GM21786 (cell line): ENCODE results near the gene DNPEP.
"Not testable (repeated sequence)": the region's sequence is repeated elsewhere in the genome, so short reads cannot be mapped to it uniquely, and the experiment has no call there.

Source experiments
- ATAC-seq: cut with Tn5 transposase; IDR thresholded peaks from one replicate; pipeline ENCODE4 v1.9.1; 2021; ENCODE audit not compliant: unreplicated experiment

The DNPEP gene

DNA sequence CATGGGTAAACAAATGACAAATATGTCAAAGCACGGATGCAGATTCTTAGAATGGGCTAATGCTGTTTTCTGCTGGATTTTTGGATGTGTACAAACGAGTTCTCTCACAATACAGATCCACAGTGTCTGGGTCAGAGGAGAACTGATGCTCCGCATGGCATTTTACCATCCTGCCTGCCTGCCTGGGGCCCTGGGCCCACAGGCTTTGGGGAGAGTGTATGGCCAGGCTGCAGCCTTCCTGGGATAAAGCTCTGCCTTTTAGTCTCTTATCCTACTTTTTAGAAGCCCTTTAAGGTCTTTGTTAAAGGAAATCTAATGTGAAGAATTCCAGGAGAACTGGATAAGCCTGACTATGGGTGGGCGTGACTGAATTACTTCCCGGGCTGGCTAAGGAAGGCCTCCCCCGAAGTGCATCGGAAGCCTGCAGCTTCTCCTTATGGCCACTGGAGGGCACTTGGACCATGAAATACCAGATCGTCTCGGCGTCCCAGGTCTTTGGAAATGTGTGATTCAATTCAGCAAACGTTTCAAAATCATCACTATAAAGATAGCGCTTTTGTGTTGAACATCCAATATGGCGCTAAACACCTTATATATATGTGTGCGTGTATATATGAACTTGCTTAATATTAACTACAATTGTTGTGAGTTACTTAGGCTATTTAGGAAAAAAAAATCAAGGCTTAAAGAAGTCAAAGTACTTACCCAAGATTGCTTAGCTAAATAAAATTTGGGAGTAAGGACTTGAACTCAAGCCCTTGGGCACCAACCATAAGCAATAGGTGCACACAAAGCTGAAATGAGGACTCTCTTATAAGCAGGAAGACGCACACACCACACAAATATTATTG lies 15.2 kb upstream of the DNPEP start:
- ATAC-seq = peak; percentile 87

DNA sequence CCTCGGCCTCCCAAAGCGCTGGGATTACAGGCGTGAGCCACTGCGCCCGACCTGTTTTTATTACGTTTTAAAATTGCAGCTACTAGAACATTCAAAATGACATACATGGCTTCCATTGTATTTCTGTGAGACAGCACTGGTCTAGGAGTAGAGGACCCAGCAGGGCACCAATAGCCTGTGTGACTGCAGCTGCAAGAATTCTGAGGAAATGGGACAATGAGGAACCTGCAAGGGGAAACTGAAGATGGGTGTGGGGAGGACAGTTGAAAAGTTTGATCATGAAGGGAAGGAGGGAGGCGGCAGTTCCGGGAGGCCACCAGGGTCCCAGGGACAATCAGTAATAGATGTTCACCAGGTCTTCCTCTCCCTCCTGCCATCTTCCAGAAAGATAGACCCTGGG lies 13.9 kb upstream of the DNPEP start:
- ATAC-seq = no peak

- no peak for ATAC-seq
Measured at GRCh38 chr2:219400562-219400961, 12.8 kb upstream of the DNPEP start.

GRCh38 chr2:219399716-219400478 lies 12.2 kb upstream of the DNPEP start:
- ATAC-seq = no peak

GRCh38 chr2:219398721-219399363 lies 11.1 kb upstream of the DNPEP start:
- ATAC-seq = no peak

DNA sequence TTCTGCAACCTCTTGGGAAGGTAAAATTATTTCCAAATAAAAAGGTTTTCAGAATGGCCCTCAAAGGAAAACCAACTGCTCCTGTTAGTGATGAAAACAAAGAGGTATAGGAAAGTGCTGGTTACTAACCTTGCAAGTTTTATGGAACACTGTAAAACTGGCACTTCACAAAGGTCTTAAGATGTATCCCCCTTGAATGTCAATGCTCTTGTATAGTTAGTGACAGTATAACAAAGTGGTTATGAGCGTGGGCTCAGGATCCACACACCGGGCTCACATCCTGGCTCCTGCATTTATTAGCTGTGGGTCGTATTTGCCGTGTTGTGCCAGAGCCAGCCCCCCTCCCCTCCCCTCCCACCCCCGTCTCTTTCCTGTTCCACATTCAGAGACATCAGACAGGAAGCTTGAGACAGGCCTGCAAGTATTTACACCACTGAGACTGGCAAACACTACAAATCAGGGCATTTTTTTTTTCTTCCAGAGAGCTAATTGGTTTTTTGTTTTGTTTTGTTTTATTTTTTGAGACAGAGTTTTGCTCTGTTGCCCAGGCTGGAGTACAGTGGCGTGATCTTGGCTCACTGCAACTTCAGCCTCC lies 9.2 kb upstream of the DNPEP start:
- ATAC-seq = no peak

DNA sequence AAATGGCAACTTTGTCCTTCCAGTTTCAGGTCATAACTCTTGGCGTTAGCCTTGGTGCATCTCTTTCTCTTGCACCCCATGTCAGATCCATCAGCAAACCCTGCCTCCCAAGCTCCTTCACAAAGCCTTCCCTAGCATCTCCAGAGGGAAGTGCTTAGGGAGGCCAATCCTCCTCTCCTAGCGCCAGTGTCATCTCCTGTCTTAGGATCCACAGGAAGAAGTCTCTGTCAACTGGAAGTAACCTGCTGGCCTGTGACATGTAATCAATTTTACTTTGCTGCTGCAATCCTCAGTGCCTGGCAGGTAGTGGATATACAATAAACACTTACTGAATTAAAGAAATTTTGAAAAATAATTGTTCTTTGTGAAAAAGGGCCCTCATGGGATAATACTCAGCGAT lies 7.9 kb upstream of the DNPEP start:
- no peak for ATAC-seq

DNA sequence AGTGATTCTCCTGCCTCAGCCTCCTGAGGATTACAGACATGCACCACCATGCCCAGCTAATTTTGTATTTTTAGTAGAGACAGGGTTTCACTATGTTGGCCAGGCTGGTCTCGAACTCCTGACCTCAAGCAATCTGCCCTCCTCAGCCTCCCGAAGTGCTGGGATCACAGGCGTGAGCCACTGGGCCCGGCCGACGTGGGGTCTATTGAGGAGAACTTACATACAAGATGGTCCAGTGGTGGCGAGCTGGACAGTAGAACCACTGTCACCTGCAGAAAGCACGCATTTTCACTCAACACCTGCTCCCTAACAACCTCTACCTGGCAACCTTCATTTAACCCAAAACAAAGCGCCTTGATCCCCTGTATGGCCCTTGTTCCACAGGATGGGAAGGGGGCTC lies 7.3 kb upstream of the DNPEP start:
- not testable (repeated sequence) for ATAC-seq

GRCh38 chr2:219392754-219393153 lies 5.0 kb upstream of the DNPEP start:
- ATAC-seq = no peak

- no peak for ATAC-seq
Measured at GRCh38 chr2:219388907-219389156, 1.1 kb upstream of the DNPEP start.

- ATAC-seq = peak; percentile 77
Measured at GRCh38 chr2:219388121-219388906, 602 bp upstream of the DNPEP start.

- no peak for ATAC-seq
Measured at GRCh38 chr2:219386532-219387280, 1.0 kb downstream of the DNPEP start.

DNA sequence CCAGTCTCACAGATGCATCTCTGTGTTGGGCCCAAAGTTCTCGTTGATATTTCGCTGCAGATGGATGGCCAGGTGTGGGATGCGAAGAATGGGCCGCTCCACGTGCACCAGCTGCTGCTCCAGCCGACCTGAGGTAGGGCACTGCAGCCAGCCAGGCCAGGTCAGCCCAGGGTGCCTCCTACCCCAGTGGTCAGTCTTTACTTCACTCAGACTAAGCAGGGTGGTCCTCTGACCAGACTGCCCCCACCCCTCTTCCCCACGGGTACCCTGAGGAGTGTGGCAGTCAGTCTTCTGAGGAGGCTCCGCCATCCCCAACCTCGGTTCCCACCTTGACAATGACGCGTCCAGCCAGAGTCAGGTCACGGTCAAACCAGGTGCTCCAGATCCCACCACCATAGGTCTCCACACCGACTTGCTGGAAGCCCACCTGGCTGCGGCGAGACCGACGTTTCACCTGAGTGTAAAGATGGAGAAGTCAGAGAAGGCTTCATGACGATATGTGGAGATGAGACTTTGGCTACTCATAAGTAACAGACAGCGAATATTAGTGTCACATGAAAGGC lies 1.7 kb downstream of the DNPEP start:
- ATAC-seq = no peak

GRCh38 chr2:219384859-219385258 lies 2.9 kb downstream of the DNPEP start:
- ATAC-seq = no peak

DNA sequence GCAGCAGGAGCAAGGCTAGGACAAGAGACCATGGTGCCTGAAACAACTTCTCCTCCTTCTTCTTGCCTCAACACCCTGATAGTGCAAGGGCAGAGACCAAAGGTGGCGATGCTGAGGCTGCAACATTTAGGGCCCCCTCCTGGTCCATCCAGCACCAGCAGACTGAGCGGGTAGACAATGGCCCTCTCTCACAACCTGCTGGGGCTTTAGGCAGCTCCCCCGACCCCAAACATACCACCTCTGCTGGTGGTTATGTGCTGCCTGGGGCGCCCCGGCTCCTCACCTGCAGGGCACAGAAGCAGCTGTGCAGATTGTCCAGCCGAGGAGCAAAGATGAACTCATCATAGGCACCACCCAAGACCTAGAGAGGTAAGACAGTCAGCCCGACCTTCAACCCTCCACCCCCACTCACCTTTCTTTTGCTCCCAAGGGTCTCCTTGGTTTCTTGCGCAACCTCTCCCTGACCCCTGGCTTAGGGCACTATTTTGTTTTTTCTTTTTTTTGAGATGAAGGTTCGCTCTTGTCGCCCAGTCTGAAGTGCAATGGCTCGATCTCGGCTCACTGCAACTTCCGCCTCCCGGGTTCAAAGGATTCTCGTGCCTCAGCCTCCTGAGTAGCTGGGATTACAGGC lies 3.5 kb downstream of the DNPEP start:
- no peak for ATAC-seq

DNA sequence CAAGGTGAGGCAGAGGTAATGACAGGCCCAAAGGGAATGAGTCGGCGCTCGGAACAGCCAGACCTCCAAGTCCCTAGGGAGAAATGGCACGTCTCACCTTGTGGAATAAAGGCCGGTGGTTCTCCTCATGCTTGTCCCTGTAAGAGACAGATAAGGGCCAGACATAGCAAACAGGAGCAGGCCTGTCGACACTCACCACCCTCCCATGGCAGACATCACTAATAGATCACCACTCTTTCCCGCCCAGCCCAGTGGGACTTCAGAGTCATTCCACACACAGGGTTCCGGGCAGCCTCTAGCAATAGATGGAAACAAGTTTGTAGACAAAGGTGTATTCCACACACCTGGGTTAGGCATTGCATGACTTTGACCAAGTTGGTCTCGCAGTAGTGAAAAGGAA lies 6.3 kb downstream of the DNPEP start:
- ATAC-seq = no peak

DNA sequence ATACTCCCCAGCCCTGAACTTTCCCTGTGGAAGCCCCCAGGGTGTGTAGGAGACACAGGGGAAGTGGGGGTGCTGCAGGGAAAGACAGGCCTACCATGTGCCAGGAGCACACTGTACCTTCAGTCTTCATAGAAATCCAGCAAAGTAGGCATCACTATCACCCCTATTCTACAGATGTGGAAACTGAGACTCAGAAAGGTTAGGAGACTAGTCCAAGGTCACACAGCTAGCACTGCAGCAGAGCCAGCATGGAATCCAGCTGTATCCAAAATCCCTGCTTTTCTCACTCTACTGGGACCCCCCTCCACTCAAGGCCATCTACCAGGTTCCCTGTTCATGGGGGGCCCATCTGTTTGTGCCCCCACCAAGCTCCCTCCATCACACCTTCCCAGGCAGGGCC lies 6.8 kb downstream of the DNPEP start:
- ATAC-seq = no peak

- ATAC-seq = no peak
Measured at GRCh38 chr2:219378163-219378851, 9.4 kb downstream of the DNPEP start.

DNA sequence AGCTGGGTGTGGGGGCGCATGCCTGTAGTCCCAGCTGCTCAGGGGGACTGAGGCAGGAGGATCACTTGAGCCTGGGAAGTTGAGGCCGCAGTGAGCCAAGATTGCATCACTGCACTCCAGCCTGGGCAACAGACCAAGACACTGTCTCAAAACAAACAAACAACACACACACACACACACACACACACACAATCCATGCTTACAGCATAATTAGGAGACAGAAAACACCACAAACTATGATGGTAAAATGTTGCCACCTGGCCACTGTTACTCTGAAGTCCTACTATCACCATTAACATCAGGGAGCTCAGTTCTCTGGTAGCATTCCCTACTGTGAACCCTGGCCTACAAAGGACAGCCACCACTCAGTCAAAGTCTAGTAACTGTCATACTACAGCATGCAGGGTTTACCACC lies 18.3 kb downstream of the DNPEP start:
- ATAC-seq = no peak
